ENCODE measurements around the gene PFKFB2. TPM values are rescaled to one million over a fixed set of nuclear protein-coding genes. Genes with fewer than 3 reads are reported as not detected.

Gene PFKFB2
- total and polyA plus RNA-seq, 7 experiments from 2014 or later, result 0.64 to 4.6 (median 2.5) TPM

GRCh38 chr1:207047505-207047904 lies 5.6 kb upstream of the PFKFB2 start:
- H3K36me3 Mint-ChIP-seq, result peaks cover 3 to 35% (median 15%) of the 10 kb centered on the region in 5 donors
- POLR2A ChIA-PET, result interaction anchor here (0.9 to 1.0 kb wide), 2 partner anchors 25 to 33 kb away, joined by 3 to 4 read pairs; no protein-coding TSS in a partner anchor
- no peak for DNase-seq
- Histone ChIP-seq H3K36me3 (ENCODE audit: control insufficient read depth in 2 of 3, insufficient read depth in 3 of 3, low read length in 3 of 3) (peaks cover 0 to 31% (median 10%) of the 10 kb centered on the region in 3 experiments), H3K27ac (ENCODE audit: low read depth, low read length) (no peak overlapping the region), H3K9me3 (ENCODE audit: control insufficient read depth in 2 of 3, low read length in 3 of 3) (no peaks in the 10 kb centered on the region), H3K27me3 (ENCODE audit: control insufficient read depth in 2 of 2, insufficient read depth in 2 of 2, low read length in 2 of 2) (no peaks in the 10 kb centered on the region), H3K4me1 (ENCODE audit: control insufficient read depth in 2 of 2, insufficient read depth in 2 of 2, low read length in 2 of 2) (peaks cover 11 to 21% of the 10 kb centered on the region in 2 donors), H3K4me3 (ENCODE audit: low read length) (no peak overlapping the region)
- H3K27me3 Mint-ChIP-seq, result no peaks in the 10 kb centered on the region
- H3K27ac Mint-ChIP-seq, result no peak overlapping the region
- ATAC-seq, result no peak
- intact Hi-C loops (cut with micrococcal nuclease), result no loop called here
- H3K9me3 Mint-ChIP-seq, result no peaks in the 10 kb centered on the region
- peaks cover 34 to 89% (median 79%) of the 10 kb centered on the region in 7 donors for H3K4me1 Mint-ChIP-seq
- CTCF ChIA-PET, result interaction anchor here (1.2 to 4.2 kb wide), 4 partner anchors 31 to 358 kb away, joined by 3 to 19 read pairs (median 6); no protein-coding TSS in a partner anchor
- peak overlapping the region in 4 of 10 donors; percentile 19 to 42 (median 38) for H3K4me3 Mint-ChIP-seq

- Mint-ChIP-seq H3K27ac (peak overlapping the region in 1 of 9 donors; percentile 51), H3K36me3 (peaks cover 3 to 35% (median 14%) of the 10 kb centered on the region in 5 donors), H3K4me1 (peaks cover 32 to 89% (median 79%) of the 10 kb centered on the region in 7 donors), H3K4me3 (peak overlapping the region in 2 of 10 donors; percentile 27 to 38), H3K9me3 (peaks cover 0 to 2% (median 0%) of the 10 kb centered on the region in 11 donors), H3K27me3 (peaks cover 0 to under 1% (median 0%) of the 10 kb centered on the region in 5 donors)
- no peaks in the 10 kb centered on the region for H3K9me3 ChIP-seq (ENCODE audit: control insufficient read depth in 2 of 3, low read length in 3 of 3)
- ChIA-PET POLR2A (no interaction called here), CTCF (interaction anchor here (1.4 to 4.2 kb wide), 4 partner anchors 30 to 357 kb away, joined by 3 to 19 read pairs (median 8); no protein-coding TSS in a partner anchor)
- no peak overlapping the region for H3K27ac ChIP-seq (ENCODE audit: low read depth, low read length)
- H3K27me3 ChIP-seq (ENCODE audit: control insufficient read depth in 2 of 2, insufficient read depth in 2 of 2, low read length in 2 of 2), result no peaks in the 10 kb centered on the region
- DNase-seq, result no peak
- ATAC-seq, result no peak
- intact Hi-C loops (cut with micrococcal nuclease), result no loop called here
- peaks cover 0 to 31% (median 10%) of the 10 kb centered on the region in 3 experiments for H3K36me3 ChIP-seq (ENCODE audit: control insufficient read depth in 2 of 3, insufficient read depth in 3 of 3, low read length in 3 of 3)
- peaks cover 11 to 21% of the 10 kb centered on the region in 2 donors for H3K4me1 ChIP-seq (ENCODE audit: control insufficient read depth in 2 of 2, insufficient read depth in 2 of 2, low read length in 2 of 2)
- no peak overlapping the region for H3K4me3 ChIP-seq (ENCODE audit: low read length)
These were observed 5.0 kb upstream of the PFKFB2 start for GRCh38 chr1:207048041-207048440.

- no peak overlapping the region for H3K27ac ChIP-seq (ENCODE audit: low read depth, low read length)
- CTCF ChIA-PET, result interaction anchor here (0.6 to 4.2 kb wide), 11 partner anchors 11 to 450 kb away, joined by 3 to 19 read pairs (median 5); no protein-coding TSS in a partner anchor
- intact Hi-C loops (cut with micrococcal nuclease), result no loop called here
- Mint-ChIP-seq H3K9me3 (peaks cover 0 to 2% (median 0%) of the 10 kb centered on the region in 11 donors), H3K4me1 (peaks cover 34 to 85% (median 75%) of the 10 kb centered on the region in 7 donors), H3K27me3 (peaks cover 0 to 7% (median 0%) of the 10 kb centered on the region in 5 donors), H3K36me3 (peaks cover 3 to 31% (median 14%) of the 10 kb centered on the region in 5 donors), H3K27ac (peak overlapping the region in 5 of 9 donors; percentile 65 to 98 (median 93)), H3K4me3 (peak overlapping the region in 5 of 10 donors; percentile 13 to 99 (median 95))
- no peaks in the 10 kb centered on the region for H3K9me3 ChIP-seq (ENCODE audit: control insufficient read depth in 2 of 3, low read length in 3 of 3)
- peaks cover 0 to 31% (median 10%) of the 10 kb centered on the region in 3 experiments for H3K36me3 ChIP-seq (ENCODE audit: control insufficient read depth in 2 of 3, insufficient read depth in 3 of 3, low read length in 3 of 3)
- POLR2A ChIA-PET, result interaction anchor here (0.6 to 1.2 kb wide), 3 partner anchors 13 to 272 kb away, joined by 3 read pairs; partner anchors contain the start of gene CD55
- no peaks in the 10 kb centered on the region for H3K27me3 ChIP-seq (ENCODE audit: control insufficient read depth in 2 of 2, insufficient read depth in 2 of 2, low read length in 2 of 2)
- peaks cover 11 to 25% of the 10 kb centered on the region in 2 donors for H3K4me1 ChIP-seq (ENCODE audit: control insufficient read depth in 2 of 2, insufficient read depth in 2 of 2, low read length in 2 of 2)
- no peak overlapping the region for H3K4me3 ChIP-seq (ENCODE audit: low read length)
- ATAC-seq (no peak), DNase-seq (no peak)
These were observed 4.0 kb upstream of the PFKFB2 start for GRCh38 chr1:207049054-207049453.

GRCh38 chr1:207049514-207049913 lies 3.6 kb upstream of the PFKFB2 start:
- Mint-ChIP-seq H3K4me1 (peaks cover 37 to 85% (median 75%) of the 10 kb centered on the region in 7 donors), H3K4me3 (peak overlapping the region; percentile 53 to 100 (median 98)), H3K9me3 (peaks cover 0 to 2% (median 0%) of the 10 kb centered on the region in 11 donors), H3K36me3 (peaks cover 3 to 31% (median 14%) of the 10 kb centered on the region in 5 donors), H3K27me3 (peaks cover 0 to 9% (median 0%) of the 10 kb centered on the region in 5 donors), H3K27ac (peak overlapping the region in 8 of 9 donors; percentile 59 to 98 (median 94))
- CTCF ChIA-PET, result interaction anchor here (0.9 to 4.2 kb wide), 15 partner anchors 11 to 486 kb away, joined by 3 to 19 read pairs (median 4); no protein-coding TSS in a partner anchor
- intact Hi-C loops (cut with micrococcal nuclease), result no loop called here
- no peak for DNase-seq
- no peak overlapping the region for H3K27ac ChIP-seq (ENCODE audit: low read depth, low read length)
- ATAC-seq, result no peak
- no peak overlapping the region for H3K4me3 ChIP-seq (ENCODE audit: low read length)
- H3K36me3 ChIP-seq (ENCODE audit: control insufficient read depth in 2 of 3, insufficient read depth in 3 of 3, low read length in 3 of 3), result peaks cover 0 to 31% (median 10%) of the 10 kb centered on the region in 3 experiments
- H3K9me3 ChIP-seq (ENCODE audit: control insufficient read depth in 2 of 3, low read length in 3 of 3), result no peaks in the 10 kb centered on the region
- peaks cover 11 to 25% of the 10 kb centered on the region in 2 donors for H3K4me1 ChIP-seq (ENCODE audit: control insufficient read depth in 2 of 2, insufficient read depth in 2 of 2, low read length in 2 of 2)
- no peaks in the 10 kb centered on the region for H3K27me3 ChIP-seq (ENCODE audit: control insufficient read depth in 2 of 2, insufficient read depth in 2 of 2, low read length in 2 of 2)
- POLR2A ChIA-PET, result interaction anchor here (0.7 to 1.6 kb wide), 6 partner anchors 20 to 1822 kb away, joined by 3 to 6 read pairs (median 3); partner anchors contain the start of gene CD55

- Histone ChIP-seq H3K36me3 (ENCODE audit: control insufficient read depth in 2 of 3, insufficient read depth in 3 of 3, low read length in 3 of 3) (peaks cover 0 to 31% (median 10%) of the 10 kb centered on the region in 3 experiments), H3K4me1 (ENCODE audit: control insufficient read depth in 2 of 2, insufficient read depth in 2 of 2, low read length in 2 of 2) (peaks cover 11 to 25% of the 10 kb centered on the region in 2 donors), H3K27ac (ENCODE audit: low read depth, low read length) (peak overlapping the region; percentile 79), H3K9me3 (ENCODE audit: control insufficient read depth in 2 of 3, low read length in 3 of 3) (no peaks in the 10 kb centered on the region), H3K27me3 (ENCODE audit: control insufficient read depth in 2 of 2, insufficient read depth in 2 of 2, low read length in 2 of 2) (no peaks in the 10 kb centered on the region), H3K4me3 (ENCODE audit: low read length) (peak overlapping the region; percentile 83)
- DNase-seq (peak in 7 of 9 donors; percentile 51 to 73 (median 61)), ATAC-seq (peak; percentile 58)
- Mint-ChIP-seq H3K27me3 (peaks cover 0 to 9% (median 0%) of the 10 kb centered on the region in 5 donors), H3K36me3 (peaks cover 3 to 26% (median 12%) of the 10 kb centered on the region in 5 donors), H3K9me3 (peaks cover 0 to 2% (median 0%) of the 10 kb centered on the region in 11 donors), H3K4me3 (peak overlapping the region; percentile 95 to 100 (median 98)), H3K27ac (peak overlapping the region; percentile 89 to 98 (median 95)), H3K4me1 (peaks cover 35 to 85% (median 73%) of the 10 kb centered on the region in 7 donors)
- intact Hi-C loops (cut with micrococcal nuclease), result loop anchor here (1.0 to 5.0 kb wide), 9 partner anchors 27 to 822 kb away; partner anchors contain the start of genes FCMR (in 2 of the 2) and CD55 (in 1 of the 2)
- CTCF ChIA-PET, result interaction anchor here (0.7 to 4.2 kb wide), 16 partner anchors 10 to 487 kb away, joined by 3 to 19 read pairs (median 4); no protein-coding TSS in a partner anchor
- POLR2A ChIA-PET, result interaction anchor here (0.7 to 1.6 kb wide), 6 partner anchors 19 to 1823 kb away, joined by 3 to 6 read pairs (median 3); partner anchors contain the start of gene CD55
These were observed 3.1 kb upstream of the PFKFB2 start for GRCh38 chr1:207049974-207050391.
